Central memory CD8-positive, alpha-beta T cell (primary cell): ENCODE data around the gene ARL15.

Source experiments
- ATAC-seq: fragments of 150-1000 bp; cut with Tn5 transposase; replicated peaks from 2 replicates; pipeline ENCODE4 v1.10.0; 2022; ENCODE audit warnings: mild to moderate bottlenecking, moderate FRiP score, moderate number of reproducible peaks; ENCODE audit not compliant: poor library complexity, severe bottlenecking; ENCODE audit errors: extremely low read depth
- DNase-seq, 2 donors: peaks; one replicate each; pipeline ENCODE4 v3.0.0; 2021; ENCODE audit warnings: low spot score in 2 of 2
- H3K27ac Mint-ChIP-seq: one replicate; pipeline ENCODE4 v1.8.0; 2022; ENCODE audit warnings: low read depth, mild to moderate bottlenecking, moderate library complexity, mixed read lengths
- H3K27me3 Mint-ChIP-seq: one replicate; pipeline ENCODE4 v1.8.0; 2022; ENCODE audit warnings: mixed read lengths
- H3K36me3 Mint-ChIP-seq: one replicate; pipeline ENCODE4 v1.8.0; 2022; ENCODE audit warnings: mild to moderate bottlenecking, moderate library complexity, mixed read lengths; ENCODE audit not compliant: insufficient read depth
- H3K4me1 Mint-ChIP-seq: one replicate; pipeline ENCODE4 v1.8.0; 2022; ENCODE audit warnings: mixed read lengths
- H3K4me3 Mint-ChIP-seq: one replicate; pipeline ENCODE4 v1.8.0; 2022; ENCODE audit warnings: mild to moderate bottlenecking, moderate library complexity, mixed read lengths
- H3K9me3 Mint-ChIP-seq: one replicate; pipeline ENCODE4 v1.8.0; 2022; ENCODE audit warnings: mixed read lengths

The ARL15 gene

DNA sequence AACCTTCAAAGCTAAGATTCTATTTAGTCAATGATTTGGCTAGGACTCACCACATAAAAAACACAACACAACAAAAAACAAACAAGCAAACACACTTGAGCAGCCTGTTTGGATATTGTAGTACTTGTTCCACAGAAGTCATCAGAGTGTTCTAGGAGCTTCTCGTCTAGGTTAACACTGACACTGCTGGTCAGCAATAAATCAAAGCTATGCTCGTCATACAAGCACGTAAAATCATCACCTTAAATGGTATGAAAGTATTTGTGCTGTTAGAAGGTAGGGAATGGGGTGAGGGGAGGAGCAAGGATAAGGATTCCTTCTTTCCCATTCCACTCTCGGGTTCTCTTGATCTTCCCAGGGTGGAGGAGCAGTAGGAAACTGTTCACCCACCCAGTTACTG, 88.0 kb downstream of the ARL15 start:
- no peak overlapping the region for H3K4me3 Mint-ChIP-seq
- H3K27ac Mint-ChIP-seq: no peak overlapping the region
- no peak for ATAC-seq
- H3K36me3 Mint-ChIP-seq: no peaks in the 10 kb centered on the region
- no peaks in the 10 kb centered on the region for H3K27me3 Mint-ChIP-seq
- H3K4me1 Mint-ChIP-seq: peaks cover 25% of the 10 kb centered on the region
- H3K9me3 Mint-ChIP-seq: no peaks in the 10 kb centered on the region
- no peak for DNase-seq

DNA sequence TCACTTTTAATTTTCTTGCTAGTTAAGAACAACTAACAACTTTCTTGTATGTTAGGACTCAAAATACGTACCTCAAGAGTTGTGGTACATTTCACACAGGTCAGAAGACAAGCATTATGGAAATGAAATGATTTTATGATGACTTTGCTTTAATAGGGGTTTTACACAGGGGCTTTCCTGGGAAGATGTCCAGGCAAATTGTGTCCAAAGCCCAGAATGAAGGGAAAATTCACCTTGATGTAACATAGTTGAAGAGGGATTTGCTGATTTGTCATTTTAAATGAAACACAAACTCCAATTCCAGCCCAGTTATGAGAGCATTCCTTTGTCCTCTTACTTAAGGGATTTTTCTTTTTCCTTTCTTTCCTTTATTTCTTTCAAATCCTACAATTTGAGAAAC, 89.2 kb downstream of the ARL15 start:
- ATAC-seq: no peak
- H3K4me1 Mint-ChIP-seq: peaks cover 23% of the 10 kb centered on the region

DNA sequence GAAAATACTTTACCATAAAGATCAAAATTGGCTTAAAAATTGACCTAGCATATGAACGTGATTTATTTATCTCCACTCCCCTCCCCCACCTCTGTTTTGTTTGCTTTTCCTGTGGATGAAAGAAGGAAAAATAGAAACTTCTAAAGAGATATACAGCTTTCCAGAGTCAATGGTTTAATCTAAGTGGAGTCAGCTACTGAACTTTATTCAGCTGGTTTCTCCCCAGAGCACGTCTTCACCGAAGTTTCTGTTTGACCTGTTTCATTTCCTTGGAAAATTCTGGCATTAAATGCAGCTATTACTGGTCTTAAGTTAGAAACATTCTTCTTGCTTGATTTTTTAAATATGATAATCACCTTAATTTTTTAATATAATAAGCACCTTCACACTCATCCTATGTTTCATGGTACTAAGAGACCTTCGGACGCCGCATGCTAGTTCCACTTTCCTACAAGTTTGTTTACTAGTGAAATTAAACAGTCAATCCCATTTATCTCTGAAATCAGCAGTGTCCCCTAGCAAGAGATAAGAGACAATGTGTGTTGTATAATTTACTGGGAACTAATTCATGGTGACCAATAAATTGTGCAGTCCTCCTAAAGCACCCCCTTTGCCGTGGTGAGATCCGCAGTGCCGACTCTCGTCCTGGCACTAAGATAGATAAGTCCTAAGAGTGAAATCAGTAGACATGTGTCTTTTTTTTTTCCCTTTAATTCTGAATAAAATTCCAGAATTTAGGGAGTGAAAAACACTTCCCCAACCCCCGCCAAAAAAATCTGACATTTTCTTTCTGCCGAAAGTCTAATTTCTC, 89.9 kb downstream of the ARL15 start:
- H3K4me1 Mint-ChIP-seq: peaks cover 16% of the 10 kb centered on the region
- H3K27ac Mint-ChIP-seq: no peak overlapping the region
- no peaks in the 10 kb centered on the region for H3K9me3 Mint-ChIP-seq
- H3K27me3 Mint-ChIP-seq: no peaks in the 10 kb centered on the region
- H3K4me3 Mint-ChIP-seq: no peak overlapping the region
- no peak for ATAC-seq
- no peaks in the 10 kb centered on the region for H3K36me3 Mint-ChIP-seq
- DNase-seq: no peak

More for the DNA sequence above, 89.2 kb downstream of the ARL15 start:
- no peaks in the 10 kb centered on the region for H3K27me3 Mint-ChIP-seq
- H3K9me3 Mint-ChIP-seq: no peaks in the 10 kb centered on the region
- no peaks in the 10 kb centered on the region for H3K36me3 Mint-ChIP-seq
- no peak for DNase-seq
- no peak overlapping the region for H3K4me3 Mint-ChIP-seq
- no peak overlapping the region for H3K27ac Mint-ChIP-seq

DNA sequence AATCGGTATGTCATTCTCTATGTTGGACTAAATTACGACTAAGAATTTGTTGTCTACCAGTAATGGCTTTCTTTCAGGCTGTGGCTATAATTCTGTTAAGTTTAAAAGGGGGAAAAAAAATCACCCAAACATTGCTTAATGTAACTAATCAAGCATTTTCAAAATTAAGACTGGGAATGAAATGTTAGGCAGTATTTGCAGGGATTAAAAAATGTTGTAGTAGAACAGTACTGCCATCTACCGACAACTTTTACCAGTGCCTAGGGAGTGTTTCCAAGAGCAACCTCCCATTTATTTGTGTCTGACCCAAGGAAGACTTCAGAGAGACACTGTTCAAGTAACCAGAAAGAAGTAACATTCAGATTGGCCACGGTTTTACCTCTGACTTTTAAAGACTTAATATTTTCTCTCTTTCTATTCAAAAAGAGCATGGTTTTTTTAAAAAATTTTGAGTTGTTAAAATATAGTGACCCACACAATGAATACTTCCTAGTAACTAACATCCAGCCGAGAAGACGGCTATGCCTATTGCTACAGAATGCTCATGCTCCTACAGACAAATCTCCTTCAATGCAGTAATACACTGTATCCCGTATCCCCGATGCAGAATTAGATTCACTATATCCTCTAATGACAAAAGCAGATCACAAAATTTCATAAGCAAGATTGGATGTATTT, 92.4 kb downstream of the ARL15 start:
- Mint-ChIP-seq H3K27ac (no peak overlapping the region), H3K27me3 (no peaks in the 10 kb centered on the region), H3K4me3 (no peak overlapping the region), H3K4me1 (peaks cover 9% of the 10 kb centered on the region), H3K9me3 (no peaks in the 10 kb centered on the region), H3K36me3 (peaks cover 1% of the 10 kb centered on the region)
- no peak for DNase-seq
- ATAC-seq: no peak

DNA sequence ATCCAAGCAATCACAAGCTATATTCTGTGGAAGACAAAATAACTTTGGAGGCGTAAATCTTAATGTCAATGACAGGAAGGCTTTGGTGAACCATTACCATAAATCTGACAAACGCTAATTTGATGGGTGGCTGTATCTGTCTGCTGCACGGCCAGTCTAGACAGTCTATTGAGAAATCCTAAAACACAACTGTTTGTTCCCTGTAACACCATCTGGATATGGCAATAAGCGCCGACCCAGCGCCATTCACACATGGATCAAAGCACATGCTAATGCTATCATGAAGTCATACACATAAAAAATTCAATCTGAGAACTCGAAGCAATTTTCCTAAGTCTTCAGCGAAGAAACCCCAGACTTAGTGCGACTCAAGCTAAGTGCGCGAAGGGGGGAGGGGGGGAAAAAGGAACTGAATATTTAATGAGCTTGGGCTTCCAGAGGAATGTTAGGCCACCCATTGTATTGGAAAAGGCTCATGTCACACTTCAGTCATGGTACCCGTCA, 95.1 kb downstream of the ARL15 start:
- H3K27ac Mint-ChIP-seq: no peak overlapping the region
- H3K9me3 Mint-ChIP-seq: no peaks in the 10 kb centered on the region
- H3K36me3 Mint-ChIP-seq: peaks cover 1% of the 10 kb centered on the region
- H3K27me3 Mint-ChIP-seq: no peaks in the 10 kb centered on the region
- DNase-seq (no peak), ATAC-seq (no peak)
- peaks cover 18% of the 10 kb centered on the region for H3K4me1 Mint-ChIP-seq
- no peak overlapping the region for H3K4me3 Mint-ChIP-seq

DNA sequence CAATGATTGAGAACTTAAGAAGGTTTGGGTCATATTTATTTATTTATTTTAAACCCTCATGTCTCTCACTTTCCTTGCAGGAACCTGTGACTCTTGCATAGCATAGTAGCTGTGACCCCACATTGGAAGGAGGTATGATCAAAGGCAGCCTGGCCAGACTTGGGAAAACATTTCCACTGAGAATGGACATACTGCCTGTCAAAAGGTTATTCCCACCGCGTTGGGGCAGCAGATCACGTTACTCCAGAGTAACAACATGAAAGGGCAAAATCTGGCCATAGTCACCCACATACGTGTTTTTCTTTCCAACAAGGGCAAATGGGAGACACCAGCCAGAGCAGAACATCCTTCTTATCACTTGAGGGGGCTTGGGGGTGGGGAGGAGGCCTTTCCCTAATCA, 95.7 kb downstream of the ARL15 start:
- Mint-ChIP-seq H3K27me3 (no peaks in the 10 kb centered on the region), H3K27ac (no peak overlapping the region), H3K36me3 (peaks cover 1% of the 10 kb centered on the region), H3K9me3 (no peaks in the 10 kb centered on the region), H3K4me3 (no peak overlapping the region), H3K4me1 (peaks cover 18% of the 10 kb centered on the region)
- ATAC-seq (no peak), DNase-seq (no peak)

DNA sequence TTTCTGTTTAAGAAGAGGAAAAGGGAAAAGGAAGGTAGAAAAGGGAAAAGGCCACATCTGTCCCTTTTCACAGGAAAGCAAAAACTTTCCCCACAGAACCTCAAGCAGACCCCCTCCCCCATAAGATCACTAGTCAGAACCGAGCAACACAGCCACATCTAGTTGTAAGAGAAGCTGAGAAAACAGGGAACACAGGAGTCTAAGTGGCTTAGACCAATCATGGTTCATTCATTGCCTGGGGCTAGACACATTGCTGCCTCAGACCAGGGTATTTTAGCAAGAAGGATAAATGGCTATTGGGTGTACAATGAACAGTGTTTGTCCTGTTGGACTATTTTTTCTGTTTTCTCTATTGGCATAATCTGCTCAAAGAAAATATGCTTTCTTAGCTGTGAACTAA, 98.0 kb downstream of the ARL15 start:
- no peak for DNase-seq
- ATAC-seq: no peak
- Mint-ChIP-seq H3K4me3 (no peak overlapping the region), H3K36me3 (peaks cover 1% of the 10 kb centered on the region), H3K9me3 (no peaks in the 10 kb centered on the region), H3K27me3 (no peaks in the 10 kb centered on the region), H3K27ac (no peak overlapping the region), H3K4me1 (peaks cover 33% of the 10 kb centered on the region)

DNA sequence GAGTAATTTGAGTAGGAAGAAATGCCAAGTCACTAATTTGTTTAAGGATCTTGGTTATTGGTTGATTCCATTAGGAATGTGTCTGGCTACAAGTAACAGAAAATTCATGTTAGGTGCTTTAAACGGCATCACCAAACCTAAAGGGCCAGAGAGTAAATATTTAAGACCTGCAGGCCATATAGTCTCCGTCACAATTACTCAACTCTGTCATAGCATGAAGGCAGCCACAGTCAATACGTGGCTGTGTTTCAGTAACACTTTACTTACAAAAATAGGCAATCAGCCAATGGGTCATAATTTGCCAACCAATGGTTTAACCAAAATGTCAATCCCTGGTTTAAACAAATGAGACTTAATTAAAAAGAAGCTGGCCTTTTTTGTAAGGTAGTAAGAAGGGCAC, 98.5 kb downstream of the ARL15 start:
- Mint-ChIP-seq H3K36me3 (peaks cover 1% of the 10 kb centered on the region), H3K27ac (no peak overlapping the region), H3K4me1 (peaks cover 37% of the 10 kb centered on the region), H3K27me3 (no peaks in the 10 kb centered on the region), H3K4me3 (no peak overlapping the region), H3K9me3 (no peaks in the 10 kb centered on the region)
- no peak for ATAC-seq
- no peak for DNase-seq

DNA sequence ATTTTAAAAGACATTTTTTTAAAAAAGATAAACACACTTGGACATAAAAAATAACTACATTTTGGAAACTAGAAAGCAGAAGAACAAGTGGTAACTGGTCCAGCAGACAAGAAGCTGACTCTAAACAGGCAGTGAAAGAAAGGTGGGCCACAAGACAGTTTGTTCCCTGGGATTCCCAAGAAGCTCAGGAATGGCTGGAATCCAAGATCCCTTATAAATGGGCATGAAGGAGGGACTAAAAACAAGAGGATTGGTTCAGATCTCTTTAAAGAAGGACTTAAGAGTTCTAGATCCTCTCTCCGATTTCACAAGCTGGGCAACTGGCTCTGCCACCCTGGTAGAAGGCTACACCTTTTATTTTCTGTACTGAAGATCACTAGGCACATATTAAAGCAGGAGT, 102.8 kb downstream of the ARL15 start:
- DNase-seq: no peak
- Mint-ChIP-seq H3K27me3 (no peaks in the 10 kb centered on the region), H3K36me3 (no peaks in the 10 kb centered on the region), H3K4me3 (no peak overlapping the region), H3K9me3 (no peaks in the 10 kb centered on the region), H3K4me1 (peaks cover 41% of the 10 kb centered on the region), H3K27ac (no peak overlapping the region)
- ATAC-seq: no peak

DNA sequence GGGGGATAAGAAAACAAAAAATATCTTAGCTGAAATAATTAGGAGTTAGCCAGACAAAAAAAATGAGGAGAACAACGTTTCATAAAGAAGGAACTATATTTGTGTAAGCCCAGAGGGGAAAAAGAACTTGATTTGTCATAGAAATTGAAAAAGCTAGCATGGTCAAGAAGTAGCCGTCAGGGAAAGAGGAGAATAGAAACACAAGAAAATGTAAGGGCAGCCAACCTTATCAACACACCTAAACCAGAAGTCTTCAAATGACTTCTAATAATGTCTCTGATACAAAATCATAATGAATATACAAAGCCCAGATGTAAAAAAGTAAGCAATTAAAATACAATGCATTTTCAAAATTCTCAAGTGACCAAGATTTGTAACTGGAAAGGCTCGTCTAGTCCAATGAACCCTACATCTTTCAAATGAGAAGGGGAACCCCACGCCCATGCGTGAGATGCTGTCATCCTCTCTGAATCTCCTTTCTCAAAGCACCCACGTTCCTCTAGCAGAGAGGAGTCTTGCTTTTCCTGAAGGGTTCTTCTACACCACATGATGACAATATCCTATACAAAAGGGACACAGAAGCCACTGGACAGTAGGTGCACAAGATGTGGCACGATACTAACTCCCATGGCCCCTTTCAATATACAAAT, 103.7 kb downstream of the ARL15 start:
- Mint-ChIP-seq H3K36me3 (no peaks in the 10 kb centered on the region), H3K4me1 (peaks cover 34% of the 10 kb centered on the region), H3K27ac (no peak overlapping the region), H3K27me3 (no peaks in the 10 kb centered on the region), H3K4me3 (no peak overlapping the region), H3K9me3 (peaks cover under 1% of the 10 kb centered on the region)
- ATAC-seq (no peak), DNase-seq (no peak)

DNA sequence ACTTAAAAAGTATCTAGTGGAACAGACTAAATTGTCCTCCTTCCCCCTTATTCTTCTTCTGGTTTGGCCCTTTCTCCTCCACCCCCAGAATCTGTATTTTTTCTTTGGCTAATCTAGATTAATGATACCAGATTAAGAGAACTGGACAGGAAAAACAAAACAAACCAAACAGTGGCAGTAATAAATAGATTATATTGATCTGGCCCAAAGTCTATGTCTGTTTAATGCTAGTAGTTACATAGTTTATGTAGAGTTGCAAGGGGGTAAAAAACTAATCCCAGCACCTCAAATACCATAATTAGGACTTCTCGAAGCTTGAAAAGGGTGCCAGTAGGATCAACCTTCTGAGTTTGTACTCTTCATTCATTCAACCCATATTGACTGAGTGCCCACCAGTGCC, 104.5 kb downstream of the ARL15 start:
- Mint-ChIP-seq H3K27ac (no peak overlapping the region), H3K4me3 (no peak overlapping the region), H3K36me3 (no peaks in the 10 kb centered on the region), H3K9me3 (peaks cover 8% of the 10 kb centered on the region), H3K27me3 (no peaks in the 10 kb centered on the region), H3K4me1 (peaks cover 34% of the 10 kb centered on the region)
- ATAC-seq: no peak
- no peak for DNase-seq

DNA sequence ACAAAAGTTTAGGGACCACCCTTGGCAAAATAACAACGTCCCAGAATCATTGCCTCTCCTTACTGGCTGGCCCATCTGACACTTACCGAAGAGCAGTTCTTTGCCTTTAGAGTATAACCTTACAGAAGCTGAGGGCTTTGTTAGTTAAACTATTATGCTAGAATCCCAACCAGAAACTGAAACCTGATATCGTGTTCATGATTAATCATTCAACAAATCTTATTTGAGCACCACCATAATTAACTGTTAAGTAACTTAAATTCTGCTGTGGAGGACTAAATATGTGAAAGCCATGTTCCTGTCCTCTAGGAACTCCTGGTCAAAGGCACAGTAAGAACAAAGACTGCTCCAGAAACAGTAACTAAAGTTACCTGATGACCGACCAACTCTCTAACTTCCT, 104.9 kb downstream of the ARL15 start:
- Mint-ChIP-seq H3K4me1 (peaks cover 34% of the 10 kb centered on the region), H3K4me3 (no peak overlapping the region), H3K27ac (no peak overlapping the region), H3K27me3 (no peaks in the 10 kb centered on the region), H3K9me3 (peaks cover 9% of the 10 kb centered on the region), H3K36me3 (no peaks in the 10 kb centered on the region)
- ATAC-seq (no peak), DNase-seq (no peak)

DNA sequence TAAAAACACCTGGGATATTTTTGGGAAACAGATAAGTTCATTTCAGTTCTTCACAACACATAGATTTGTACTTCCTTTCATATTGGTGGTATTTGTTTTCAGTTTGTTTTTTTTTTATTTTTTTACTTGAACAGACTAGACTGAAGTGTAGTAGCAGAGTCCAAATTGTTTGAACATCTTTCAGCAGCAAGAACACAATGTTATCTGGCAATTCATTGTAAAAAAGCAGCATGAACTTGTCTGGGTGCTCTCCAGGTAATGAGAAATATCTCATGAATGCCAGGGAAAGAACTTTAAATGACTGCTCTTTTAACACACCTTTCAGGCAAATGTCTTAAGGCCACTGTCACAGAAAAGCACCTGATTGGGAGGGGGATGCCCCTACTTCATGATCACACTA, 113.4 kb downstream of the ARL15 start:
- Mint-ChIP-seq H3K4me3 (no peak overlapping the region), H3K27ac (no peak overlapping the region), H3K27me3 (no peaks in the 10 kb centered on the region), H3K9me3 (peaks cover 9% of the 10 kb centered on the region), H3K4me1 (peaks cover 26% of the 10 kb centered on the region), H3K36me3 (peaks cover 2% of the 10 kb centered on the region)
- DNase-seq (no peak), ATAC-seq (no peak)
